ENCODE measurements around the gene TRAPPC6A. TPM values are rescaled to one million over a fixed set of nuclear protein-coding genes. Genes with fewer than 3 reads are reported as not detected.

The TRAPPC6A gene
- total and polyA plus RNA-seq, 9 of the 15 experiments (the other 6 are each of a cell fraction or from before 2014, with no cell fraction given) = 0.82 to 23.6 (median 11.6) TPM

DNA sequence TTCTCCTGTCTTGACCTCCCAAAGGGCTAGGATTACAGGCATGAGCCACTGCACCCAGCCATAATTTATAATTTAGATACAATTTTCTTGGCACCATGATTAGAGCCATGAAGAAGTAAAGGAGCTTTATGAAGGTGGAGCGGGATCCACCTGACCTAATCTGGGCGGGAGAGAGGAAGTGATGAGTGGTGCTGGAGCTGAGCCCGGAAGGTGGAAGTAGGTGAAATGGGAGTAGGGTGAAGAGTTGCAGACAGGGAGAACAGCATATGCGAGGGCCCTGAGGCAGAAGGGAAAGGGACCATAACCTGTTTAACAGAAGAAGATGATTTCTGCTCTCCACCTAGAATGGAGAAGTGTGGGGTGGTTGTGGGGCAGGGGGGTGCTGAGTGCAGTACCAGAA is 4.7 kb upstream of the TRAPPC6A start (continued):
- TF ChIP-seq ZNF609 (CRISPR knock-in tag; IDR thresholded peaks at IDR 0.05; ENCODE audit: borderline replicate concordance) (no peak), TRIM24 (IDR thresholded peaks at IDR 0.05) (no peak)

- DNase-seq (ENCODE audit: extremely low read depth in 1 of 4, low spot score in 3 of 4) (peak in 3 of 4 experiments; percentile 35 to 48 (median 39)), ATAC-seq (no peak), FAIRE-seq (no peak)
- H3K36me3 ChIP-seq (ENCODE audit: control insufficient read depth, insufficient read depth, low read length) = peaks cover 13% of the 10 kb centered on the region; the same call in 2 of the 3 replicates
- H3K27me3 ChIP-seq (ENCODE audit: control insufficient read depth in 2 of 2, insufficient read depth in 2 of 2, low read length in 2 of 2) = no peaks in the 10 kb centered on the region
- POLR2A ChIA-PET = interaction anchor here (0.6 to 1.4 kb wide), 8 partner anchors 9 to 156 kb away, joined by 3 to 6 read pairs (median 4); no protein-coding TSS in a partner anchor
- no TSS peak for BruUV-seq (replicated peaks)
- H3K27ac ChIP-seq (ENCODE audit: extremely low read depth, low read depth, low read length) = no peak overlapping the region
- intact Hi-C loops (cut with micrococcal nuclease) = no loop called here
- H3K9me1 ChIP-seq (ENCODE audit: control insufficient read depth, insufficient read depth, low read length) = no peaks in the 10 kb centered on the region
- peaks cover 42% of the 10 kb centered on the region for H3K79me2 ChIP-seq (ENCODE audit: control insufficient read depth, insufficient read depth, low read length)
- no peaks in the 10 kb centered on the region for H3K9me3 ChIP-seq (replicated peaks; ENCODE audit: control insufficient read depth, insufficient read depth, low read depth, low read length)
- CTCF ChIA-PET (ENCODE audit: low intra/inter-chr PET ratio) = no interaction called here
- H2AFZ ChIP-seq (ENCODE audit: low read depth, low read length) = no peak overlapping the region
- peaks cover 14 to 45% of the 10 kb centered on the region in 2 experiments for H3K4me1 ChIP-seq (replicated peaks in 1 of 2; ENCODE audit: control insufficient read depth in 2 of 2, insufficient read depth in 2 of 2, low read length in 2 of 2)
- in situ Hi-C loops (cut with MboI) = no loop called here
- H3K4me2 ChIP-seq (ENCODE audit: insufficient read depth, low read length) = peak overlapping the region; percentile 39; the same call in 1 of the 2 replicates
- H3K4me3 ChIP-seq = no peak overlapping the region
- 65% methylated on average over 6 of the region's 7 CpGs for WGBS (ENCODE audit: insufficient coverage, low coverage, missing lambda C conversion rate)
- TF ChIP-seq ZBTB2 (IDR thresholded peaks at IDR 0.05) (no peak), FOXM1 (IDR thresholded peaks at IDR 0.05; ENCODE audit: low read depth) (no peak), FOXM1 (CRISPR knock-in tag; IDR thresholded peaks at IDR 0.05; ENCODE audit: low read depth) (peak; percentile 54; the same call in 1 of the 2 replicates), TAF15 (IDR thresholded peaks at IDR 0.05; ENCODE audit: low read depth, low read length) (no peak), NR4A1 (CRISPR knock-in tag; IDR thresholded peaks at IDR 0.05) (no peak), NR4A1 (tag; IDR thresholded peaks at IDR 0.05) (no peak), ZSCAN32 (CRISPR knock-in tag; IDR thresholded peaks at IDR 0.05) (no peak), ILF3 (IDR thresholded peaks at IDR 0.05; ENCODE audit: borderline replicate concordance) (no peak)
- H4K20me1 ChIP-seq (replicated peaks; ENCODE audit: control insufficient read depth, insufficient read depth, low read length) = no peaks in the 10 kb centered on the region
- peak overlapping the region in 1 of 2 experiments; percentile 23; a peak in 1 of 4 replicates for H3K9ac ChIP-seq (ENCODE audit: insufficient read depth in 1 of 2, low read depth in 2 of 2, low read length in 2 of 2)
Observed at GRCh38 chr19:45180936-45181335, 2.9 kb upstream of the TRAPPC6A start.

Data from K562 (cell line).